Gastroesophageal sphincter (tissue), 3 donors: ENCODE data around the gene MAPK8IP3.

Source experiments
- CTCF ChIP-seq, 4 experiments: fragments of 200-600 bp in 2 of 4; fragments of 450-650 bp in 2 of 4; sonication (generic) in 1 of 4; IDR thresholded peaks; one replicate each; pipeline ENCODE4 v1.5.1; 2017 to 2019; ENCODE audit warnings: antibody characterized with exemption in 4 of 4, mild to moderate bottlenecking in 2 of 4, moderate library complexity in 2 of 4
- EP300 ChIP-seq: sonication (generic); formaldehyde crosslinking; IDR thresholded peaks from one replicate; pipeline ENCODE4 v1.6.1; 2017; ENCODE audit warnings: antibody characterized with exemption, mild to moderate bottlenecking

DNA sequence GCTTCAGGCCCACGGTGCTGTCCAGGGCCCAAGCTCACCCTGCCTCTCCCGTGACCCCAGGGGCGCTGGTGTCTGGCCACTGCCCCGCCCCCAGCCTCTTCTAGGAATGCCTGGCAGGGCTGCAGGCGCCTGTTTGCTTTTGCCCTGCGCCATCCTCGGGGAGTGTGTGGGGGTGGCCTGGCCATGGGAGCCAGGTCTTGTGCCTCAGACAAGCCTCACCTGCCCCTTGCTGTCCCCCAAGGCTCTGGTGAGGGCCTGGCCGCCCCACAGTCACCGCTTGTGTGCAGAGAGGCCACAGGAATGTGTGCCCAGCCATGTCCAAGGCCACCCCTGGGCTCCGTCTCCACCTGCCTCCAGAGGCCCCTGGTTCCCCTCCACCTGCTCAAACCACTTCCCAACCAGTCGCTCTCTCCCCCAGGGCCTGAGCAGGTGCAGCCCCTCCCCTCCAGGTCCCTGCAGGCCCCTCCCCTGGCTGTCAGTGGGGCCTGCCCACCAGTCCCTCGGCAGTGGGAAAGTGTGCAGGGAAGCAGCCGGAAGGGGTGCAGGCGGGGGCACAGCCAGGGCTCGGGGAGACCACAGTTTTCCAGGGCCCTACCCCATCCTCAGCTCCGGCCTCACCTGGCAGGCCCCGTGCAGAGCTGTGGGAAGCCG is 88.4 kb downstream of the MAPK8IP3 start:
- TF ChIP-seq CTCF (IDR thresholded peaks at IDR 0.05) = no peak
- no peak for TF ChIP-seq EP300
